Esophagus squamous epithelium (tissue), 5 donors: ENCODE measurements around the gene GCK. TPM values are rescaled to one million over a fixed set of nuclear protein-coding genes. Genes with fewer than 3 reads are reported as not detected.
A peak's percentile ranks its signal among the peaks of the same experiment; 100 is the strongest.

Source experiments
- DNase-seq: peaks from one replicate; lab custom pipeline; 2025; lab: John Stamatoyannopoulos, UW
- H3K27ac ChIP-seq, 4 donors: fragments of 200-600 bp; sonication (generic); one replicate each; pipeline ENCODE4 v1.5.1; 2016 to 2019; ENCODE audit warnings: mild to moderate bottlenecking in 1 of 4
- H3K27me3 ChIP-seq, 4 donors: fragments of 200-600 bp; sonication (generic); 1 replicate in 3 of 4; 2 replicates in 1 of 4; pipeline versions ENCODE4 v1.5.1 to v1.6.0; 2017 to 2021; ENCODE audit warnings: antibody characterized with exemption in 1 of 4
- H3K36me3 ChIP-seq, 3 donors: fragments of 200-600 bp; sonication (generic); one replicate each; pipeline ENCODE4 v1.5.1; 2016 to 2019
- H3K4me1 ChIP-seq, 3 donors: fragments of 200-600 bp; sonication (generic); one replicate each; pipeline ENCODE4 v1.5.1; 2017 to 2019
- H3K4me3 ChIP-seq, 4 donors: fragments of 200-600 bp; sonication (generic); 1 replicate in 3 of 4; 2 replicates in 1 of 4; pipeline ENCODE4 v1.5.1; 2016 to 2019; ENCODE audit warnings: mild to moderate bottlenecking in 2 of 4, moderate library complexity in 1 of 4
- H3K9me3 ChIP-seq, 3 donors: fragments of 200-600 bp; sonication (generic); one replicate each; pipeline ENCODE4 v1.5.1; 2016 to 2019
- POLR2A ChIP-seq, 4 donors: fragments of 450-650 bp; IDR thresholded peaks; one replicate each; pipeline ENCODE4 v1.6.1; 2017; ENCODE audit warnings: antibody characterized with exemption in 4 of 4, mild to moderate bottlenecking in 4 of 4, moderate library complexity in 3 of 4
- WGBS, 2 donors: methylation state at CpG; one replicate each; pipeline ENCODE4 v1.1.5; 2018; 5-methylcytosine and 5-hydroxymethylcytosine counted together
- intact Hi-C: fragments of 100-400 bp; cut with DNase I; formaldehyde crosslinking; loops from one replicate; pipeline ENCODE4 v1.15.0; 2022
- total RNA-seq, 4 donors: library from RNA; depleted of rRNA; stranded (reverse); fragments of >200 nt; gene quantifications; one replicate each; pipeline ENCODE4 v1.1.0, GENCODE V29; 2016
- TF ChIP-seq, protein P1 (sequence below), 6 experiments: fragments of 450-650 bp in 4 of 6; fragments of 200-600 bp in 2 of 6; sonication (generic) in 2 of 6; IDR thresholded peaks; one replicate each; pipeline ENCODE4 v1.5.1; 2016 to 2019; ENCODE audit warnings: antibody characterized with exemption in 6 of 6, mild to moderate bottlenecking in 4 of 6, moderate library complexity in 4 of 6
- donor health status: DM: yes; HTN: yes; CAD: no.

GCK gene
- total RNA-seq, 4 donors from 2014 or later, result 0.38 TPM; not detected in 3

DNA sequence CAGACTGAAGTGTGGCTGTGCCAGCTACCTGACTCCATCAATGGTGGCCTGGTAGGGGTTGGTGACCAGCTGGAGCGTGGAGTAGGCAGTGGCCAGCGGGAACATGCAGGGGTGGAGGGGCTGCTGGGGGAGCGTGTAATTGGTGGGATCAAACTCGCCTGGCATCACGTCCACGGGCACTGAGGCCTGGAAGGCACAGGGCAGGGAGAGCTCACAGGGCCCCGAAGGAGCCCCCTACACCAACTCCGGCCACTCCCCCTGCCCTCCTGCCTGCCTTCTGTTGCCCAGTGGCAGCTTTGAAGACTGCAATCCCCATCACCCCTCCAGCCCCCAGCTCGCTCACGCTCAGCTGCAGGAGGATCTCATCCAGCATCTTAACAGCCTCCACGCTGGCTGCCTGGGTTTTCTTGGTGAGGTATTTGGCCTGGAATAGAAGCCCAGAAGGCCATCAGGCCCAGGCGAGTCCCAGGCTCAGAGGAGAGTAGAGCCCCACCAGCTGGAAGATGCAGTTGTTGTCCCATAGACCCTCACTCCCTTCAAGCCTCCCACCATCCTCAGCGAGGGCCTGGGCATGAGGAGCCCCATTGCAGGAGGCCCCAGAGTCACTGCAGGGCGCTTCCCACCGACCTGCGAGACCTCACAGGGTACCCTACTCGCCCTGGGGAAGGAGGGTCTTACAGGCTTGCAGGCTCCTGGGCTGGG is 73.0 kb downstream of the GCK start:
- H3K9me3 ChIP-seq, result no peaks in the 10 kb centered on the region
- DNase-seq, result no peak
- TF ChIP-seq, protein P1, sequence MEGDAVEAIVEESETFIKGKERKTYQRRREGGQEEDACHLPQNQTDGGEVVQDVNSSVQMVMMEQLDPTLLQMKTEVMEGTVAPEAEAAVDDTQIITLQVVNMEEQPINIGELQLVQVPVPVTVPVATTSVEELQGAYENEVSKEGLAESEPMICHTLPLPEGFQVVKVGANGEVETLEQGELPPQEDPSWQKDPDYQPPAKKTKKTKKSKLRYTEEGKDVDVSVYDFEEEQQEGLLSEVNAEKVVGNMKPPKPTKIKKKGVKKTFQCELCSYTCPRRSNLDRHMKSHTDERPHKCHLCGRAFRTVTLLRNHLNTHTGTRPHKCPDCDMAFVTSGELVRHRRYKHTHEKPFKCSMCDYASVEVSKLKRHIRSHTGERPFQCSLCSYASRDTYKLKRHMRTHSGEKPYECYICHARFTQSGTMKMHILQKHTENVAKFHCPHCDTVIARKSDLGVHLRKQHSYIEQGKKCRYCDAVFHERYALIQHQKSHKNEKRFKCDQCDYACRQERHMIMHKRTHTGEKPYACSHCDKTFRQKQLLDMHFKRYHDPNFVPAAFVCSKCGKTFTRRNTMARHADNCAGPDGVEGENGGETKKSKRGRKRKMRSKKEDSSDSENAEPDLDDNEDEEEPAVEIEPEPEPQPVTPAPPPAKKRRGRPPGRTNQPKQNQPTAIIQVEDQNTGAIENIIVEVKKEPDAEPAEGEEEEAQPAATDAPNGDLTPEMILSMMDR (IDR thresholded peaks at IDR 0.05), result no peak
- no peak overlapping the region for H3K4me3 ChIP-seq
- 80 to 100% methylated on average over 2 to 4 of the region's 17 CpGs for WGBS, 2 donors
- H3K4me1 ChIP-seq, result peaks cover 0 to 32% (median 0%) of the 10 kb centered on the region in 3 donors
- H3K36me3 ChIP-seq, result peaks cover 4 to 93% (median 11%) of the 10 kb centered on the region in 3 donors
- intact Hi-C loops, result no loop called here
- H3K27me3 ChIP-seq, result no peaks in the 10 kb centered on the region
- no peak overlapping the region for H3K27ac ChIP-seq

DNA sequence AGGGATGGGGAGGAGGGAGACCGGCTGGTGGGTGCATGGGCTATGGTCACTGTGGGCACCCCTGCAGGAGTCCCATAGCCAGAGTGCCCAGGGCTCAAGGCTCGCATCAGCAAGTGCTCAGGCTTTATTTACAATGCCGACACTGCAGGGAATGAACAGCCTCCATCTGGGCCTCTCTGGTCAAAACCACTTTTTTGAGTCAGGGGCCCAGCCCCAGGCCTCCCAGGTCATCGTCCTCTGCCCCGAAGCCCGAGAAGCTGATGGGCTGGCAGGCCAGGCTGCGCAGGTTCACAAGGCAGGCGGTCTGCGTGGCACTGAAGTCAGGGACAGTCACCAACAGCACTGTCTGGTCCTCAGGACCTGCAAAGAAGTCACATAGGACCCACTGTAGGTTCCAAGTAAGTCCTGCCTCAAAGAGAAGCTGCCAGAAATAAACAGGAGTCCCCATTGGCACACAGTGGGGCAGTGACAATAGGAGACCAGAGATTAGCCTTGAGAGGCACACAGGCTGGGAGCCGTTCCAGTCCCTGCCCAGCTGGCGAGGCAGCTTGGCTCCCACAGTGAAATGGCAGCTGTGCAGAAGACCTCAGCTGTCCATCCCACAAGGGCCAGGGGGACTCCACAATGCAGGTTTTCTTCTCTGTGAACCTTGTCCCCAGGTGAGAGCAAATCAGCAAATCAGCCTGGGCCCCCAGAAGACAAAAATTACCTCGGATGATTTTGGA is 74.5 kb downstream of the GCK start:
- TF ChIP-seq, protein P1 (IDR thresholded peaks at IDR 0.05), result no peak
- TF ChIP-seq POLR2A (IDR thresholded peaks at IDR 0.05), result no peak
- H3K9me3 ChIP-seq, result no peaks in the 10 kb centered on the region
- H3K4me1 ChIP-seq, result peaks cover 0 to 32% (median 0%) of the 10 kb centered on the region in 3 donors
- H3K27ac ChIP-seq, result peak overlapping the region in 1 of 4 donors; percentile 25
- 56 to 92% methylated on average over 4 to 6 of the region's 12 CpGs for WGBS, 2 donors
- intact Hi-C loops, result no loop called here
- H3K36me3 ChIP-seq, result peaks cover 0 to 93% (median 5%) of the 10 kb centered on the region in 3 donors
- no peak for DNase-seq
- no peaks in the 10 kb centered on the region for H3K27me3 ChIP-seq
- H3K4me3 ChIP-seq, result no peak overlapping the region

DNA sequence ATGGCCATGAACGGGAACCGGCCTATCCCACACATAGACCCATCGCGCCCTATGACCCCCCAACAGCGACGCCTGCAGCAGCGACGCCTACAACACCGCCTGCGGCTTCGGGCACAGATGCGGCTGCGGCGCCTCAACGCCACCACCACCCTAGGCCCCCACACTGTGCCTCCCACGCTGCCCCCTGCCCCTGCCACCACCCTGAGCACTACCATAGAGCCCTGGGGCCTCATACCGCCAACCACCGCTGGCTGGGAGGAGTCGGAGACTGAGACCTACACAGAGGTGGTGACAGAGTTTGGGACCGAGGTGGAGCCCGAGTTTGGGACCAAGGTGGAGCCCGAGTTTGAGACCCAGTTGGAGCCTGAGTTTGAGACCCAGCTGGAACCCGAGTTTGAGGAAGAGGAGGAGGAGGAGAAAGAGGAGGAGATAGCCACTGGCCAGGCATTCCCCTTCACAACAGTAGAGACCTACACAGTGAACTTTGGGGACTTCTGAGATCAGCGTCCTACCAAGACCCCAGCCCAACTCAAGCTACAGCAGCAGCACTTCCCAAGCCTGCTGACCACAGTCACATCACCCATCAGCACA is 75.4 kb downstream of the GCK start:
- H3K27ac ChIP-seq, result no peak overlapping the region
- H3K4me3 ChIP-seq, result no peak overlapping the region
- H3K36me3 ChIP-seq, result peaks cover 0 to 93% (median 5%) of the 10 kb centered on the region in 3 donors
- DNase-seq, result no peak
- no peak for TF ChIP-seq POLR2A (IDR thresholded peaks at IDR 0.05)
- TF ChIP-seq, protein P1 (IDR thresholded peaks at IDR 0.05), result no peak
- 94 to 98% methylated on average over 6 to 10 of the region's 24 CpGs for WGBS, 2 donors
- peaks cover 0 to 29% (median 0%) of the 10 kb centered on the region in 3 donors for H3K4me1 ChIP-seq
- H3K27me3 ChIP-seq, result no peaks in the 10 kb centered on the region
- intact Hi-C loops, result no loop called here
- H3K9me3 ChIP-seq, result no peaks in the 10 kb centered on the region

DNA sequence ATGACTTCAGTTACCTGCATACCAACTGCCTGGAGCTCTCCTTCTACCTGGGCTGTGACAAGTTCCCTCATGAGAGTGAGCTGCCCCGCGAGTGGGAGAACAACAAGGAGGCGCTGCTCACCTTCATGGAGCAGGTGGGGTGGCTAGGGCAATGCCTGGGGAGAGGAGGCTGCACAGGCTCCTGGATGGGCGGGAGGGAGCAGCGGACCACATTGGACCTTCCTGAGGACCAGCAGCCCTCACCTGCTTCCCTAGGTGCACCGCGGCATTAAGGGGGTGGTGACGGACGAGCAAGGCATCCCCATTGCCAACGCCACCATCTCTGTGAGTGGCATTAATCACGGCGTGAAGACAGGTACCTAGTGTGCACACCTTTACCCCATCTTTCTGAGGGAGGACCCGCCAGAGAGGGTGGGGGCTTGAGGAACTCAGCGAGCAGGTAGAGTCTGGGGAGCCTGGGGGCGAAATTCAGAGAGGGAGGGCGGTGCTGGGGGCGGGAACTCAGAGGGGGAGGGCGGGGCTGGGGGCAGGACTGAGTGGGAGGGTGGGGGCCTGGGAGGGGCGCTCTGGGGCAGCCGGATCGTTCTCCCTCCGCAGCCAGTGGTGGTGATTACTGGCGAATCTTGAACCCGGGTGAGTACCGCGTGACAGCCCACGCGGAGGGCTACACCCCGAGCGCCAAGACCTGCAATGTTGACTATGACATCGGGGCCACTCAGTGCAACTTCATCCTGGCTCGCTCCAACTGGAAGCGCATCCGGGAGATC is 76.1 kb downstream of the GCK start:
- Histone ChIP-seq H3K4me1 (peaks cover 0 to 33% (median 0%) of the 10 kb centered on the region in 3 donors), H3K27me3 (no peaks in the 10 kb centered on the region), H3K27ac (peak overlapping the region in 2 of 4 donors; percentile 3 to 34), H3K36me3 (peaks cover 0 to 93% (median 5%) of the 10 kb centered on the region in 3 donors), H3K9me3 (no peaks in the 10 kb centered on the region), H3K4me3 (no peak overlapping the region)
- TF ChIP-seq, protein P1 (IDR thresholded peaks at IDR 0.05), result no peak
- no peak for TF ChIP-seq POLR2A (IDR thresholded peaks at IDR 0.05)
- WGBS, 2 donors, result 72 to 83% methylated on average over 6 to 11 of the region's 34 CpGs
- intact Hi-C loops, result no loop called here
- no peak for DNase-seq
